ENCODE measurements around the gene SNAPC4.

- TF ChIP-seq CTCF (IDR thresholded peaks at IDR 0.05) = no peak
- no peak for TF ChIP-seq POLR2AphosphoS5 (IDR thresholded peaks at IDR 0.05; ENCODE audit: insufficient read depth in 1 of 2, low read depth in 1 of 2)
- no peak for TF ChIP-seq POLR2A (IDR thresholded peaks at IDR 0.05)
Measured at GRCh38 chr9:136371533-136371880, 28.5 kb downstream of the SNAPC4 start.

Measured in vagina (tissue), 2 donors.